ENCODE measurements around the gene CDK10.
"Not testable (repeated sequence)": the region's sequence is repeated elsewhere in the genome, so short reads cannot be mapped to it uniquely, and the experiment has no call there.

The CDK10 gene

DNA sequence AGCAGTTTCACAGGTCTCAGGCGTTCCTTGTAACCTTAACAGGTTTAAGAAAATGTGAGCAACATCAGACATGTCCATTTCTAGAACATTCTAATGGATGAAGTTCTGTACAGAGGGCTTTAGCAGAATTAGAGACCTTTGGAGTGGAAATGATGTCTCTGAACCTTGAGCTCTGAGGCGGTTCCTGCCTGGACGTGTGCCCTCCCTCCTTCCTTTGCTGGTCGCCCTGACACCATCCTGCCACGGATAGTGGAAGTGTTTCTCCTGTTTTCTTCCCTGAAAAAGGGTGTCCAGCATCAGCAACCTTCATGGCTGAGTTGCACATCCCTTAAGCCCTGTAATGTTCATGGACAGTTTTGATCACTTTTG, 17.7 kb upstream of the CDK10 start:
- DNase-seq (ENCODE audit: low spot score): no peak

DNA sequence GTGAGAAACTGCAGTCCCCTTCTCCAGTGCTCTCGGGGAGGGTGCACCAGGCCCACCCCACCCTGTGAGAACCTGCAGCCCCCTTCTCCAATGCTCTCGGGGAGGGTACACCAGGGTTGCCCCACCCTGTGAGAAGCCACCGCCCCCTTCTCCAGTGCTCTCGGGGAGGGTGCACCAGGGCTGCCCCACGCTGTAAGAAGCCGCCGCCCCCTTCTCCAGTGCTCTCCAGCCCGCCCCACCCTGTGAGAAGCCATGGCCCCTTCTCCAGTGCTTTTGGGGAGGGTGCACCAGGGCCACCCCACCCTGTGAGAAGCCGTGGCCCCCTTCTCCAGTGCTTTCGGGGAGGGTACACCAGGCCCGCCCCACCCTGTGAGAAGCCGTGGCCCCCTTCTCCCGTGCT, 16.7 kb upstream of the CDK10 start:
- DNase-seq (ENCODE audit: low spot score): no peak

DNA sequence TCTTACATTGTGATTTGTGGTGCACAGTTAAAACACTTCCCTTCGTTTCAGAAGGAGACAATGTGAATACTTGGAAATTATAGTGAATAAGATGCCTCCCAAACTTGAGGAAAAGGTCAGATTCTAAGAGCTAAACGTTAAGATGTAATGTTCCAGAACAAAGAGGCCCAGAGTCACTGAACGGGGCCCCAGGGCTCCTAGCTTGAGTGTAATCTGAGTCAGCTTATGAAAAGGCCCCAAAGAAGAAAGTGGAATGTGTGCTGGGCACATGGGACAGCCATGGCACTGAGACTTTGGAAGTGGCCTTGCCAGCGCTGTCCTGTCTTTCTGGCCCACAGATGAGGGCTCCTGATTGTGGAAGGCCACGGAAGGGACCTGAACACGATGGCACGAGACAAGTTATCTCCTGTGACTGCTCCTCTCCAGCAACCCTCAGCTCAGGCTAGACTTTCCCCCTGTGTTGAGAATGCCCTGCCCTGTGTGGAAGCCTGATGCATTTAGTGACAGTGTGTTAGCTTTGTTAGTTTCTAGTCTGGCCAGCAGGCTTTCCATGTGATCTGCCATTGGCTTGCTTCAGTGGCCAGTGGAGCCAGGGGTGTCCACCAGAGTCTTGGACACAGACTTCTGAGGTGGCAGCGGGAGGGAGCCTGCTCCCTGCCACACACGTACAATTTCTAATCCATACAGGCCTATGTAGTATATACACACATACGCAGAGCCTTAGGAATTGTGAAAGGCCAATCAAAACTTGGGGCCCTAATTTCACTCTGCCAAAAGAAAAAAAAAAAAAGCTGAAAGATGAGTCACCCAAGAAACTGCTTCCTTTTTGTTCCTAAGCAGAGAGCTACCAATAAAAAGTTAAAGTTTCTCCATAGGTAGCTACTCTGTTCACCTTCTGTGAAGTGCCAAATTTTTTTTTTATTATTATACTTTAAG, 15.7 kb upstream of the CDK10 start:
- no peak for DNase-seq (ENCODE audit: low spot score)

- DNase-seq (ENCODE audit: low spot score): not testable (repeated sequence)
Observed at GRCh38 chr16:89671565-89671964, 14.9 kb upstream of the CDK10 start.

DNA sequence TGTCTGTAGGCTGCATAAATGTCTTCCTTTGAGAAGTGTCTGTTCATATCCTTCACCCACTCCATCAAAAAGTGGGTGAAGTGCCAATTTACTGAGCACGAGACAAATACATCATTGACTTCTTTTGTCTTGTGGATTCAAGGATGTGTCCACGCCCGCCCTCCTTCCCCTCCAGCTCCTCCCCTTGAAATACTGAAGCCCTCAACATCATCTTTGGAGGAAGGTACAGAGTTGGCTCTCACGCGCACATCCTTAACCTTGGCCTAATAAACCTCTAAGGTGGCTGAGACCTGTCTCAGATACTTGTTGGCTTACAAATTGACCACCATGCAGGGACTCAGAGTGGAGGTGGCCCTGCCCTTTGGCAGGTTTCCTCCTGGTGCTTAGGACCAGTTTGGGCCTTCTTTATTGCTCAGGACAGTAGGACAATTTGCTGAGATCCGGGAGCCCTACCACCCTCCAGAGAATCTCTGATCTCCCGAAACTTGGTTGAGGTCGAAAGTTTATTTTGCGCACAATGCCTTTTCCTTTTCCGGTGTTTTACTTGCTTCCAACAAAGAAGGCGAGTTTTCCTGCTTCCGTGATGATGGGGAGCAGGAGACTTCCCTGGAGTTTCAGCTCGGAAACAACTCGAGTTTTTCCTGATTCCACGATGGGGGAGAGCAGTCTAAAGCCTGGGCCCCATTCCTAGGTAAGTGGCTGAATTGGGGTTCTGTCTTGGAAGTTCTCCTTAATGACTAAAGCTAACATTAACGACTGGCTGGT, 14.1 kb upstream of the CDK10 start:
- DNase-seq (ENCODE audit: low spot score): no peak

DNA sequence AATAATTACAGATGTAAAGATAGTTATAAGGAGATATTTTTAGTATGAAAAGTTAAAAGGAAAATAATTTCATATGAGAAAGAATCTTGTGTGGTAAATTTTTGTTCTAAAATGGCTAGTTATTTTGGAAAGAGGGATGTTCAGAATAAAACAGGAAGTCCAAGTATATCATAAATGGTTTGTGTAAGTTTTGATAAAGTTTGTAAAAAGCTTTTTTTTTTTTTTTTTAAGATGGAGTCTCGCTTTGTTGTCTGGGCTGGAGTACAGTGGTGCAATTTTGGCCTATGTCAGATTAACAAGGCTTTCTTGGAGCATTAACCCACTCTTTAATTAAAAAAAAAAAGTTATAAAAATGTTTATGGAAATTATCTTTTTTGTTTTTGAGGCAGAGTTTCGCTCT, 8.2 kb upstream of the CDK10 start:
- DNase-seq (ENCODE audit: low spot score): no peak

- no peak for DNase-seq (ENCODE audit: low spot score)
Observed at GRCh38 chr16:89685916-89686315, 573 bp upstream of the CDK10 start.

GRCh38 chr16:89687092-89687940, 827 bp downstream of the CDK10 start:
- DNase-seq (ENCODE audit: low spot score): no peak

GRCh38 chr16:89688395-89688794, 1.9 kb downstream of the CDK10 start:
- DNase-seq (ENCODE audit: low spot score): no peak

- DNase-seq (ENCODE audit: low spot score): no peak
Observed at GRCh38 chr16:89689142-89689541, 2.7 kb downstream of the CDK10 start.

DNA sequence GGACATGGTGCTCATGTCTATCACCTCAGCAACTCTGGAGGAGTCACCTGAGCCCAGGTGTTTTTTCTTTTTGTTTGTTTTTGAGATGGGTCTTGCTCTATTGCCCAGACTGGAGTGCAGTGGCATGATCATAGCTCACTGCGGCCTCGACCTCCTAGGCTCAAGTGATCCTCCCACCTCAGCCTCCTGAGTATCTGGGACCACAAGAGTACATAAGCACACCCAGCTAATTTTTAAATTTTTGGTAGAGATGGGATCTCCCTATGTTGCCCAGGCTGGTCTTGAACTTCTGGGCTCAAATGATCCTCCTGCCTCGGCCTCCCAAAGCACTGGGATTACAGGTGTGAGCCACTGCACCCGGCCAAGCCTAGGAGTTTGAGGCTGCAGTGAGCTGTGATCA, 3.1 kb downstream of the CDK10 start:
- not testable (repeated sequence) for DNase-seq (ENCODE audit: low spot score)

GRCh38 chr16:89690392-89690901, 4.0 kb downstream of the CDK10 start:
- DNase-seq (ENCODE audit: low spot score): no peak

- DNase-seq (ENCODE audit: low spot score): no peak
Observed at GRCh38 chr16:89691231-89691985, 4.9 kb downstream of the CDK10 start.

GRCh38 chr16:89691986-89692569, 5.6 kb downstream of the CDK10 start:
- DNase-seq (ENCODE audit: low spot score): no peak

GRCh38 chr16:89693289-89693731, 6.8 kb downstream of the CDK10 start:
- no peak for DNase-seq (ENCODE audit: low spot score)

DNA sequence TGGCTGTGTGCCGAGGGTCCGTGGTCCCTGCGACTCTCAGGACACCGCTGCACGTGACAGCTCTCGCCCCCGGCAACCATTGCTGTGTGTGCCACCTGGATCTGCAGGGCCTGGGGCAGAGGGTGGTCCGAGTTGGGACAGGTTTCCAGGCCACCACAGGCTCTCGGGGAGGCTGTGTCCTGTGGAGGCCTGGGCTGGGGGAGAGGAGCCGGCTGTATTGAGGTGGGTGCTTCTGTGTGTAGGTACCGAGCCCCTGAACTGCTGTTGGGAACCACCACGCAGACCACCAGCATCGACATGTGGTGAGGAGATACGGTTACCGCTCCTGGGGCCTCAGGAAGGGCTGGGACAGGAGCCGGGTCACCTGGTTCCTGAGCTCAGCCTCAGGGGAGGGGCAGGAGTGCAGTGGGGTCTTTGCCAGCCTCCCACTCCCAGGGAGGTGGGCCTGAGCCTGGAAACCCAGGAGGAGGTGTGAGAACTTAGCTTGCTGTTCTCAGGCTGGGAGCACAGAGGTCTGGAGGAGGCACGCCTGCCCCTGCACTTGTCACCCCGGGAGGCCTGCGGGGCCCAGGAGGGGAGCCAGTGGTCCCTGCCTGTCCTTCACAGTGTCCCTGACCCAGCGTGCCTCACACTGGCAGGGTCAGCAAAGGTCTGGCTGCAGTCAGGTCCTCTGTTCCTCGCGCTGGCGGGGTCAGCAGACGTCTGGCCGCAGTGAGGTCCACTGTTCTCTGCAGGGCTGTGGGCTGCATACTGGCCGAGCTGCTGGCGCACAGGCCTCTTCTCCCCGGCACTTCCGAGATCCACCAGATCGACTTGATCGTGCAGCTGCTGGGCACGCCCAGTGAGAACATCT, 7.7 kb downstream of the CDK10 start:
- DNase-seq (ENCODE audit: low spot score): no peak

- not testable (repeated sequence) for DNase-seq (ENCODE audit: low spot score)
Observed at GRCh38 chr16:89694784-89695085, 8.2 kb downstream of the CDK10 start.

- no peak for DNase-seq (ENCODE audit: low spot score)
Observed at GRCh38 chr16:89695086-89695874, 8.8 kb downstream of the CDK10 start.
